HCT116 (cell line): ENCODE measurements around the gene BNIP5. TPM values are rescaled to one million over a fixed set of nuclear protein-coding genes. Genes with fewer than 3 reads are reported as not detected.

Experiments
- ATAC-seq: fragments of 200-7000 bp; cut with Tn5 transposase; 2 replicates; pipeline ENCODE4 v1.9.1; 2020; ENCODE audit warnings: mild to moderate bottlenecking, moderate library complexity
- BruUV-seq: library from RNA; stranded (reverse); fragments of 400-500 nt; replicated peaks from 2 replicates; lab custom pipeline; 2021; lab: Mats Ljungman, UMichigan
- CTCF ChIA-PET: fragments of 300-600 bp; sonication (Branson Sonifier 250); formaldehyde crosslinking; loops from one replicate; lab custom pipeline; 2021; ENCODE audit warnings: antibody characterized with exemption; lab: Charles Lee
- POLR2A ChIA-PET: fragments of 300-600, 350-600 bp; sonication (Branson Sonifier 250); formaldehyde crosslinking; loops from one replicate; lab custom pipeline; 2021; ENCODE audit warnings: antibody characterized with exemption; lab: Charles Lee
- RAD21 ChIA-PET, 2 experiments: fragments of 300-600 bp; sonication (Branson Sonifier 250); formaldehyde crosslinking; loops; one replicate each; lab custom pipeline; 2023; ENCODE audit warnings: low total read pairs in 2 of 2; ENCODE audit not compliant: uncharacterized antibody in 2 of 2, unreplicated experiment in 2 of 2, low non-redundant PET in 1 of 2; lab: Charles Lee
- DNase-seq: peaks from one replicate; pipeline ENCODE4 v3.0.0-alpha.2; 2010; ENCODE audit warnings: low read depth, low spot score
- H2AFZ ChIP-seq: fragments of 200-600 bp; shearing (Covaris generic), sonication (generic); 2 replicates; pipeline ENCODE4 v1.6.1; 2017; ENCODE audit warnings: low read depth, mixed run types, mixed read lengths, antibody characterized with exemption, low read length; ENCODE audit not compliant: poor library complexity, severe bottlenecking
- H3K27ac ChIP-seq: 2 replicates; pipeline ENCODE4 v1.5.1; 2012; ENCODE audit warnings: low read depth, low read length
- H3K27me3 ChIP-seq: fragments of 200-600 bp; sonication (generic); 2 replicates; pipeline ENCODE4 v1.6.1; 2016; ENCODE audit warnings: mixed run types, low read length, mixed read lengths; ENCODE audit not compliant: insufficient read depth
- H3K36me3 ChIP-seq, 2 experiments: fragments of 200-500 bp in 1 of 2; fragments of 200-600 bp in 1 of 2; sonication (Bioruptor generic) in 1 of 2; sonication (generic) in 1 of 2; 2 replicates each; pipeline versions ENCODE4 v1.5.1 to v1.6.1; 2014 to 2016; ENCODE audit warnings: low read length in 2 of 2, inconsistent platforms in 1 of 2, mixed read lengths in 1 of 2, mixed run types in 1 of 2; ENCODE audit not compliant: insufficient read depth in 2 of 2, control insufficient read depth in 1 of 2
- H3K4me1 ChIP-seq, 2 experiments: fragments of 200-600 bp in 1 of 2; sonication (generic) in 1 of 2; 2 replicates each; pipeline versions ENCODE4 v1.5.1 to v1.6.1; 2012 to 2017; ENCODE audit warnings: low read length in 2 of 2, inconsistent platforms in 1 of 2, mild to moderate bottlenecking in 1 of 2, mixed read lengths in 1 of 2, mixed run types in 1 of 2, moderate library complexity in 1 of 2; ENCODE audit not compliant: insufficient read depth in 2 of 2, control insufficient read depth in 1 of 2
- H3K4me2 ChIP-seq: fragments of 200-600 bp; sonication (generic); 2 replicates; pipeline ENCODE4 v1.6.1; 2017; ENCODE audit warnings: mixed run types, low read length, mixed read lengths
- H3K4me3 ChIP-seq, 2 experiments: fragments of 200-600 bp in 1 of 2; sonication (generic) in 1 of 2; replicated peaks in 1 of 2; 2 replicates each; pipeline ENCODE4 v1.5.1; 2011 to 2016; ENCODE audit warnings: low read length in 2 of 2, control low read depth in 1 of 2, low read depth in 1 of 2, mild to moderate bottlenecking in 1 of 2, mixed read lengths in 1 of 2, mixed run types in 1 of 2
- H3K79me2 ChIP-seq: fragments of 200-600 bp; sonication (generic); 2 replicates; pipeline ENCODE4 v1.6.1; 2017; ENCODE audit warnings: mild to moderate bottlenecking, mixed run types, low read length, moderate library complexity, mixed read lengths; ENCODE audit not compliant: insufficient read depth
- H3K9ac ChIP-seq: fragments of 200-600 bp; sonication (generic); 2 replicates; pipeline ENCODE4 v1.6.1; 2016; ENCODE audit warnings: low read length, mixed read lengths
- H3K9me2 ChIP-seq: fragments of 200-600 bp; sonication (generic), shearing (Covaris generic); 2 replicates; pipeline ENCODE4 v1.6.1; 2017; ENCODE audit warnings: mixed run types, mild to moderate bottlenecking, moderate library complexity; ENCODE audit not compliant: insufficient read depth
- H3K9me3 ChIP-seq, 2 experiments: fragments of 200-500 bp in 1 of 2; fragments of 200-600 bp in 1 of 2; sonication (Bioruptor generic) in 1 of 2; sonication (generic) in 1 of 2; 2 replicates each; pipeline ENCODE4 v1.6.1; 2014 to 2017; ENCODE audit warnings: low read length in 2 of 2, mixed read lengths in 2 of 2, inconsistent platforms in 1 of 2, low read depth in 1 of 2, mild to moderate bottlenecking in 1 of 2, mixed run types in 1 of 2, moderate library complexity in 1 of 2; ENCODE audit not compliant: control insufficient read depth in 1 of 2, insufficient read depth in 1 of 2
- H4K20me1 ChIP-seq: fragments of 200-600 bp; sonication (generic), shearing (Covaris generic); 2 replicates; pipeline ENCODE4 v1.6.1; 2017; ENCODE audit warnings: mixed run types, mild to moderate bottlenecking, moderate library complexity; ENCODE audit not compliant: insufficient read depth
- CEBPB ChIP-seq: IDR thresholded peaks from 2 replicates; pipeline ENCODE4 v1.6.1; 2012; ENCODE audit warnings: low read depth
- EZH2 ChIP-seq: fragments of 200-600 bp; sonication (generic); IDR thresholded peaks from 2 replicates; pipeline ENCODE4 v1.6.1; 2017; ENCODE audit warnings: antibody characterized with exemption, mixed run types
- EZH2phosphoT487 ChIP-seq: fragments of 200-600 bp; IDR thresholded peaks from 2 replicates; pipeline ENCODE4 v1.6.1; 2018; ENCODE audit warnings: antibody characterized with exemption, borderline replicate concordance
- FOSL1 ChIP-seq: IDR thresholded peaks from 2 replicates; pipeline ENCODE4 v1.6.1; 2012; ENCODE audit warnings: low read depth
- JUND ChIP-seq: IDR thresholded peaks from 2 replicates; pipeline ENCODE4 v1.6.1; 2012
- POLR2AphosphoS5 ChIP-seq: IDR thresholded peaks from 2 replicates; pipeline ENCODE4 v1.6.1; 2011; ENCODE audit warnings: mild to moderate bottlenecking, low read depth, low read length, moderate library complexity
- RAD21 ChIP-seq: IDR thresholded peaks from 2 replicates; pipeline ENCODE4 v1.6.1; 2012; ENCODE audit warnings: low read depth, mild to moderate bottlenecking
- SRF ChIP-seq: IDR thresholded peaks from 2 replicates; pipeline ENCODE4 v1.6.1; 2012; ENCODE audit warnings: low read depth
- YY1 ChIP-seq: IDR thresholded peaks from 2 replicates; pipeline ENCODE4 v1.6.1; 2011; ENCODE audit warnings: low read length, low read depth, moderate library complexity, mild to moderate bottlenecking; ENCODE audit not compliant: insufficient replicate concordance; ENCODE audit errors: extremely low read depth
- intact Hi-C: fragments of 100-400 bp; cut with micrococcal nuclease; formaldehyde crosslinking; loops from 2 replicates; pipeline ENCODE4 v1.10.0; 2022
- total RNA-seq: library from RNA; stranded (reverse); gene quantifications from one replicate; pipeline ENCODE4 v1.2.1, GENCODE V29; 2021; ENCODE audit not compliant: unreplicated experiment
- TF ChIP-seq, protein P1 (sequence below): IDR thresholded peaks from 2 replicates; pipeline ENCODE4 v1.6.1; 2012; ENCODE audit warnings: low read depth

BNIP5 gene
- total RNA-seq, 1 experiment from 2014 or later, result not detected

DNA sequence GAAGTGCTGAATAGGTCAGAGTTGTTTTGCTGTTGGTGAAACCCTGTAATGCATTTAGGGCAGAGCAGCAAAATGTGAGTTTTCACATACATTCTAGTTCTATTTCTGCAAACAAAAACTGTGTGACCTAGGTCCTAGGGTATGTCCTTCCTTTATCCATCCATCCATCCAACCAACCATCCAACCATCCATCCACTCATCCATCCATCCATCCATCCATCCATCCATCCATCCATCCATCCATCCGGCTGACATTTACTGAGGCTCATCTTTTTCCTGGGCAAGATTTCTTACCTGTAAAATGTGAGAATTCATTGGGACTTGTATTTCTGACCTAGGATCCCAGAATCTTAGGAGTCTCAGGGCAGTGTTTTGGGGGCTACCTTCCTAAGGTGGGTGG is 52.3 kb downstream of the BNIP5 start:
- BruUV-seq, result no TSS peak
- Histone ChIP-seq H3K4me3 (no peak overlapping the region), H3K27me3 (0 out of 2 replicates have a peak, but pooled peaks cover under 1% of the 10 kb centered on the region), H3K27ac (no peak overlapping the region), H4K20me1 (no peaks in the 10 kb centered on the region), H2AFZ (no peak overlapping the region), H3K79me2 (no peaks in the 10 kb centered on the region), H3K4me2 (no peak overlapping the region), H3K4me1 (peaks cover 0 to 7% of the 10 kb centered on the region in 2 experiments; a peak in 1 of 4 replicates), H3K9ac (no peak overlapping the region), H3K36me3 (no peaks in the 10 kb centered on the region), H3K9me3 (no peaks in the 10 kb centered on the region), H3K9me2 (no peaks in the 10 kb centered on the region)
- CTCF ChIA-PET, result no interaction called here
- intact Hi-C loops, result no loop called here
- DNase-seq, result no peak
- POLR2A ChIA-PET, result no interaction called here
- TF ChIP-seq YY1 (no peak), SRF (no peak), FOSL1 (no peak), EZH2phosphoT487 (no peak), EZH2 (no peak), RAD21 (no peak), CEBPB (no peak), POLR2AphosphoS5 (no peak), JUND (no peak)
- TF ChIP-seq, protein P1, sequence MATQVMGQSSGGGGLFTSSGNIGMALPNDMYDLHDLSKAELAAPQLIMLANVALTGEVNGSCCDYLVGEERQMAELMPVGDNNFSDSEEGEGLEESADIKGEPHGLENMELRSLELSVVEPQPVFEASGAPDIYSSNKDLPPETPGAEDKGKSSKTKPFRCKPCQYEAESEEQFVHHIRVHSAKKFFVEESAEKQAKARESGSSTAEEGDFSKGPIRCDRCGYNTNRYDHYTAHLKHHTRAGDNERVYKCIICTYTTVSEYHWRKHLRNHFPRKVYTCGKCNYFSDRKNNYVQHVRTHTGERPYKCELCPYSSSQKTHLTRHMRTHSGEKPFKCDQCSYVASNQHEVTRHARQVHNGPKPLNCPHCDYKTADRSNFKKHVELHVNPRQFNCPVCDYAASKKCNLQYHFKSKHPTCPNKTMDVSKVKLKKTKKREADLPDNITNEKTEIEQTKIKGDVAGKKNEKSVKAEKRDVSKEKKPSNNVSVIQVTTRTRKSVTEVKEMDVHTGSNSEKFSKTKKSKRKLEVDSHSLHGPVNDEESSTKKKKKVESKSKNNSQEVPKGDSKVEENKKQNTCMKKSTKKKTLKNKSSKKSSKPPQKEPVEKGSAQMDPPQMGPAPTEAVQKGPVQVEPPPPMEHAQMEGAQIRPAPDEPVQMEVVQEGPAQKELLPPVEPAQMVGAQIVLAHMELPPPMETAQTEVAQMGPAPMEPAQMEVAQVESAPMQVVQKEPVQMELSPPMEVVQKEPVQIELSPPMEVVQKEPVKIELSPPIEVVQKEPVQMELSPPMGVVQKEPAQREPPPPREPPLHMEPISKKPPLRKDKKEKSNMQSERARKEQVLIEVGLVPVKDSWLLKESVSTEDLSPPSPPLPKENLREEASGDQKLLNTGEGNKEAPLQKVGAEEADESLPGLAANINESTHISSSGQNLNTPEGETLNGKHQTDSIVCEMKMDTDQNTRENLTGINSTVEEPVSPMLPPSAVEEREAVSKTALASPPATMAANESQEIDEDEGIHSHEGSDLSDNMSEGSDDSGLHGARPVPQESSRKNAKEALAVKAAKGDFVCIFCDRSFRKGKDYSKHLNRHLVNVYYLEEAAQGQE, result no peak
- no peak for ATAC-seq
- RAD21 ChIA-PET, result no interaction called here
